ENCODE measurements around the gene OPCML.
"Not testable (repeated sequence)": the region's sequence is repeated elsewhere in the genome, so short reads cannot be mapped to it uniquely, and the experiment has no call there.

OPCML gene

GRCh38 chr11:132447761-132448160, 1084.5 kb downstream of the OPCML start:
- DNase-seq, result no peak

GRCh38 chr11:132445859-132446291, 1086.4 kb downstream of the OPCML start:
- no peak for DNase-seq

- DNase-seq, result no peak
Observed at GRCh38 chr11:132444911-132445310, 1087.4 kb downstream of the OPCML start.

GRCh38 chr11:132439711-132440255, 1092.5 kb downstream of the OPCML start:
- no peak for DNase-seq

- no peak for DNase-seq
Observed at GRCh38 chr11:132438418-132438817, 1093.9 kb downstream of the OPCML start.

- DNase-seq, result no peak
Observed at GRCh38 chr11:132430429-132431062, 1101.8 kb downstream of the OPCML start.

- DNase-seq, result no peak
Observed at GRCh38 chr11:132429685-132430084, 1102.6 kb downstream of the OPCML start.

- no peak for DNase-seq
Observed at GRCh38 chr11:132427611-132428010, 1104.7 kb downstream of the OPCML start.

GRCh38 chr11:132424433-132424832, 1107.9 kb downstream of the OPCML start:
- no peak for DNase-seq

- no peak for DNase-seq
Observed at GRCh38 chr11:132423266-132423665, 1109.0 kb downstream of the OPCML start.

GRCh38 chr11:132422722-132423121, 1109.6 kb downstream of the OPCML start:
- DNase-seq, result no peak

GRCh38 chr11:132421555-132421954, 1110.7 kb downstream of the OPCML start:
- DNase-seq, result no peak

GRCh38 chr11:132414451-132414850, 1117.8 kb downstream of the OPCML start:
- no peak for DNase-seq

- DNase-seq, result no peak
Observed at GRCh38 chr11:132410383-132410782, 1121.9 kb downstream of the OPCML start.

GRCh38 chr11:132409573-132410355, 1122.5 kb downstream of the OPCML start:
- no peak for DNase-seq

GRCh38 chr11:132408877-132409276, 1123.4 kb downstream of the OPCML start:
- no peak for DNase-seq

GRCh38 chr11:132405728-132406127, 1126.6 kb downstream of the OPCML start:
- DNase-seq, result no peak

- no peak for DNase-seq
Observed at GRCh38 chr11:132402071-132402684, 1130.1 kb downstream of the OPCML start.

GRCh38 chr11:132396318-132396717, 1136.0 kb downstream of the OPCML start:
- no peak for DNase-seq

- DNase-seq, result no peak
Observed at GRCh38 chr11:132395434-132395833, 1136.9 kb downstream of the OPCML start.

GRCh38 chr11:132379540-132379939, 1152.8 kb downstream of the OPCML start:
- no peak for DNase-seq

- DNase-seq, result no peak
Observed at GRCh38 chr11:132373405-132374143, 1158.7 kb downstream of the OPCML start.

- DNase-seq, result not testable (repeated sequence)
Observed at GRCh38 chr11:132370114-132370513, 1162.2 kb downstream of the OPCML start.

Data from activated CD4-positive, alpha-beta T cell treated with anti-CD3 and anti-CD28 coated beads for 48 hours (primary cell).